Large intestine (tissue), 3 donors: Measurements from ENCODE around the gene STAB1. TPM values are rescaled to one million over a fixed set of nuclear protein-coding genes. Genes with fewer than 3 reads are reported as not detected.

Source experiments
- DNase-seq, 2 donors: peaks; one replicate each; pipeline versions ENCODE4 v3.0.0 to v3.0.0-alpha.2; 2013
- H3K27ac ChIP-seq: one replicate; pipeline ENCODE4 v1.5.1; 2013; ENCODE audit warnings: low read length
- H3K27me3 ChIP-seq: 2 replicates; pipeline ENCODE4 v1.6.1; 2013; ENCODE audit warnings: low read length; ENCODE audit not compliant: control insufficient read depth, insufficient read depth
- H3K36me3 ChIP-seq: 2 replicates; pipeline ENCODE4 v1.6.1; 2013; ENCODE audit warnings: low read length; ENCODE audit not compliant: control insufficient read depth, insufficient read depth
- H3K4me1 ChIP-seq: one replicate; pipeline ENCODE4 v1.6.1; 2013; ENCODE audit warnings: low read length; ENCODE audit not compliant: control insufficient read depth, insufficient read depth
- H3K4me3 ChIP-seq: one replicate; pipeline ENCODE4 v1.5.1; 2013; ENCODE audit warnings: low read length
- H3K9me3 ChIP-seq: one replicate; pipeline ENCODE4 v1.6.1; 2013; ENCODE audit warnings: mild to moderate bottlenecking, low read depth, low read length, moderate library complexity; ENCODE audit not compliant: control insufficient read depth
- WGBS: methylation state at CpG from one replicate; pipeline ENCODE4 v1.1.5; 2013; ENCODE audit warnings: low lambda C conversion rate; ENCODE audit not compliant: insufficient coverage; 5-methylcytosine and 5-hydroxymethylcytosine counted together
- polyA plus RNA-seq: library from polyadenylated mRNA; unstranded; fragments of 120-200 nt; gene quantifications from one replicate; pipeline ENCODE4 v1.2.1, GENCODE V29; 2013

The STAB1 gene
- polyA plus RNA-seq, 1 donor: 43.5 TPM

DNA sequence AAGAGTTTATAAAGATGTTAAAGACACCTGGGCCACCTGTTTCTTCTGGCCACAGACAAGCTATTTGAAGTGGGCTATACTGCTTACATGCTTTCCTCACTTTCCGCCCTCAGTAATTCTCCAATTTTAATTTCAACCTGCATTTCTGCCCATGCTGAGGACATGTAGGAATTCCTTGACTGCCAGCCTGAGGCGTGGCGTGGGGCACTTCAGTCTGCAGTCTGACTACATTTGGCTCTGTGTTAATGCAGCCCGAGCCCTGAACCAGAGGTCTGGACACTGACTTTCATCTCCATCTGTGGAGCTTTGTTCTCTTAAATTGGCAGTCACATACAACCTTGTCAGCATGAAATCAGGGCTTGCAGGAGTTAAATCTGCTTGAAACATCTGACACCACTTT is 49.8 kb downstream of the STAB1 start:
- 86% methylated on average over 1 of the region's 4 CpGs for WGBS

DNA sequence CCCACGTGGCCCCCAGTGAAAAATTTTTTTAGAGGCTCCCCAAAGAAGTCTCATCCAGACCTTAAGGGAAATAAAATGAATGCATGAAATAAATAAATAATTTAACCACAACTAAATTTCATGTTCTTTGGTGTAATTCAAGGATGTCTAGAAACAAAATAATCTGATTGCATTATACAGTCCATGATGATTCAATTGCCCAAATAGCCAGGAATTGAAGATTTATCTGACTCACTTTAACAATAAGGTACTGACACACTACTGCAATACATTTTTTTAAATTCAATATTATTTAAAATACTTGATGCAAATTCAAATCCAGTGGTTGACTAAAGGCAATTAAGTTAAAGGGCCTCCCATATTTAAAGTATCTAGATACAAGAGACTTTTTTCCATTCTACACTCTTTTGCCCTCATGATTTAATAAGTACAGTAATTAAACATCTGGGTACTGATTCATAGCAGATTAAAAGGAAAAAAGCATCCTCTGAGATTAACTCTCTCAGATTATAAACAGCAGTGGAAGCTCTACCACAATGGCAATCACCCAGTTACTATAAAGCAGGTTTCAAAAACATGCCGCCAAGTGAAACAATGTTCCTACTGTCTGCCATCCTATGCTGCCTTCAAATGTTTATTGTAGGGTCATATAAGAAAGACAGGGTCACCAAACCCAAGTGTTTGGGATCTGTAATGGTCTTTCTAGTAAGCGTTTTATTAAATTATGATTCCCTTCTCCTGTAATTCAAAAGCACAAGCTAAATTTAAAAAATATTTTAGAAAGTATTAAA is 51.2 kb downstream of the STAB1 start:
- Histone ChIP-seq H3K27me3 (no peaks in the 10 kb centered on the region), H3K36me3 (peaks cover 38% of the 10 kb centered on the region), H3K9me3 (no peaks in the 10 kb centered on the region), H3K4me1 (no peaks in the 10 kb centered on the region), H3K27ac (no peak overlapping the region), H3K4me3 (no peak overlapping the region)
- no peak for DNase-seq
- 71% methylated on average over 1 of the region's 3 CpGs for WGBS

More for the DNA sequence above, 49.8 kb downstream of the STAB1 start:
- Histone ChIP-seq H3K4me1 (no peaks in the 10 kb centered on the region), H3K9me3 (no peaks in the 10 kb centered on the region), H3K36me3 (peaks cover 32% of the 10 kb centered on the region), H3K4me3 (no peak overlapping the region), H3K27ac (no peak overlapping the region), H3K27me3 (no peaks in the 10 kb centered on the region)
- DNase-seq: no peak

DNA sequence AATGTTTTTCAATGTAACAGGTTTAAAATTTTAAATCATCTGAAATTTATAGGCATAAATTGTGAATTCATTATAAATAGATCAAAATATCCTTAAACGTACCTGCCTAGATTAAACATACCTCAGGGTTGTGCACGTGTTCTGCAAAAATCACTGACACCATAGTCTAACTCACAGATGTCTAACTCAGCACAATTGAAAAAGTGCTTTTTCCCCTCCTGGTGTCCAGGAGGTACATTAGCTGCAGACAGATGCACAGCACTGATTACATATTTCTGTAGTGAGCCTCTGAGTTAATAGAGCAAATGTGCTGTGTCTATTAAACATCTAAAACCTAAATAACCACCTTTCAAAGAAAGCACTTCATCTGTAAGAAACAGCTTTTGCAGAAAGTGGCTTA is 52.0 kb downstream of the STAB1 start:
- no peak for DNase-seq
- Histone ChIP-seq H3K4me3 (no peak overlapping the region), H3K36me3 (peaks cover 45% of the 10 kb centered on the region), H3K27me3 (no peaks in the 10 kb centered on the region), H3K4me1 (no peaks in the 10 kb centered on the region), H3K27ac (no peak overlapping the region), H3K9me3 (no peaks in the 10 kb centered on the region)
- WGBS: no CpG with 5 or more reads among the region's 2 CpGs

DNA sequence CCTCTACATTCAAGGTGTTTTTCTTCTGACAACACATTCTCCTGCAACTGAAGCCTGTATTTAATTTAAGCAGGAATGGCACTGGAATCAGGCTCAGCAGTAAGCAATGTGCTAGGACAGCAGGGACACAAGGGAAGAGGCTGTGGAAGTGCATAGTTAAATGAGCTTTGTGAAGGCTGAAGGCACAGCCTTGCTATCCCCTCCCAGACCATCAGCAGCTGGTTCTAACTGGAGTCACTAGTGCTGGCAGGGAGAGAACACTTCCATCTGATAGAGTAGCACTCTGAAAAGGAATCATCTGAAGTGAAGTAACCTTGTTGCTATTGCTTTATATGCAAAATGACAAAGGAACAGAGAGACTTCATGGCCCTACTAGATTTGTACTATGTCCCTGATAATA is 56.0 kb downstream of the STAB1 start:
- Histone ChIP-seq H3K4me3 (no peak overlapping the region), H3K27me3 (no peaks in the 10 kb centered on the region), H3K27ac (no peak overlapping the region), H3K36me3 (peaks cover 64% of the 10 kb centered on the region), H3K4me1 (no peaks in the 10 kb centered on the region), H3K9me3 (no peaks in the 10 kb centered on the region)
- no peak for DNase-seq

DNA sequence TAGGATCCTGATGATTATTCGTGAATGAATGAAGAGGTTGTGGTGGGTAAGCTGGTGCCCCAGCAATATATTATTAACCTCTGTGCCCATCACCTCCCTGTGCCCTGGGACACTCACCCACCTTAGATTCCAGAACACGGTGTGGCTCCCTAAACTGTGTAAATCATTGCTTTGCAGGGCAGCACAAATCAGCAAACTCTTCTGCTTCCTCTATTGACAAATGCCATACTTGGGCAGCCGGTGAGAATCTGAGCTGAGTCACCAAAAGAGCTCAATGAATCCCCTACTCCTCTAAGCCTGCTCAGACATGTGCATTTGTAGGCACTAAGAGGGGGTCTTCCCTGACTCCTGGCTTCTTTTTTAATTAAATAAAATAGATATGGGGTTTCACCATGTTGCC is 57.0 kb downstream of the STAB1 start:
- Histone ChIP-seq H3K27me3 (no peaks in the 10 kb centered on the region), H3K4me1 (no peaks in the 10 kb centered on the region), H3K36me3 (peaks cover 68% of the 10 kb centered on the region), H3K9me3 (no peaks in the 10 kb centered on the region), H3K4me3 (no peak overlapping the region), H3K27ac (no peak overlapping the region)
- no CpG with 5 or more reads among the region's 3 CpGs for WGBS
- no peak for DNase-seq

DNA sequence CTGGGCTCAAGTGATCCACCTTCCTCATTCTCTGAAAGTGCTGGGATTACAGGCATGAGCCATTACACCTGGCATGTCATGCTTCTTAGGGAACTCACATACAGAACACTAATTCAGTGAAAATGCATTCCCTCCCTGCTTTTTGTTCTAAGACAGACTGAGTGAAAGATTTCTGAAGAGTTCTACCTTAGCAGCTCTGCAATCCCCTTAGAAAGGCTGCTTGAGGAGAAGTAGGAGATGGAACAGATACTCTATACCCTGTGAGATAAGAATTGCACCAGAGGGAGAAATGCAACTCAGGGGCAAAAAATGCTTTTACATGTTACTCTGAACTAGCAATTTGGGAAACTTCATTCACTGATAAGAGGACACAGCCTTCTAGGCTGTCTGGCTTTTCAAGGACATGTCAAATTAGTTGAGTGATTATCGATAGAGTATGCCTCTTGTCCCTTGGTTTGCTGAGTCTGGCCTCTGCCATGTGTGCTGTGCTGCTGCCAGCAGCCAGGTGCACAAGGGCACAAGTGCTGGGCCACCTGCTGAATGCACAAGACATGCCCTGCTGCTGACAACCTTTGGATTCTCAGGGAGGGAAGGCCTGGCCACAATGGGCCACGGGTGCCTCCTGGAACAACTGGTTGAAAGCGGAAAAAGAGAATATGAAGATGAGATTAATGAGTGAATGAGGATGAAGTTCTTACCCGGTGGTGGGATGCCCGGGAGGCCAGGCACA is 59.1 kb downstream of the STAB1 start:
- no peak for DNase-seq
- Histone ChIP-seq H3K9me3 (no peaks in the 10 kb centered on the region), H3K27ac (no peak overlapping the region), H3K27me3 (no peaks in the 10 kb centered on the region), H3K4me1 (no peaks in the 10 kb centered on the region), H3K36me3 (peaks cover 75% of the 10 kb centered on the region), H3K4me3 (no peak overlapping the region)
- 90% methylated on average over 2 of the region's 5 CpGs for WGBS

DNA sequence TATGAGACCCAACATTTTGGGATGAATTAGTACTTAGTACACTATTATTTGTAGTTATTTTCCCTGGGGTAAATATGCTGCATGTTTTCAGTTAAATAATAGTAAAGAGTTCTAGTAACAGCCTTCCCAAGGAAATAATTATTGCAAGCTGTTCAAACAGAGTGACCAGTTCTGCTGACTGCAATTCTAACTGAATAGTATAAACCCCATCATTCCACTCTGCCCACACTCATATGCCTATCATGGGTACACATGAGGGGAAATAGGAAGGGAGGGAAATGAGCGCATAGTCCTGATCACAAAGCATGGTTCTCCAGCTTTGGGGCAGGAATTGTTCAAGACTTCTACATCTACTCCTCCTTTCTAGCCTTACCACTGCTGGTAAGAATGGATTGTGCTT is 59.9 kb downstream of the STAB1 start:
- Histone ChIP-seq H3K4me3 (no peak overlapping the region), H3K9me3 (no peaks in the 10 kb centered on the region), H3K4me1 (no peaks in the 10 kb centered on the region), H3K36me3 (peaks cover 74% of the 10 kb centered on the region), H3K27me3 (no peaks in the 10 kb centered on the region), H3K27ac (no peak overlapping the region)
- no CpG with 5 or more reads among the region's 1 CpG for WGBS
- DNase-seq: no peak

DNA sequence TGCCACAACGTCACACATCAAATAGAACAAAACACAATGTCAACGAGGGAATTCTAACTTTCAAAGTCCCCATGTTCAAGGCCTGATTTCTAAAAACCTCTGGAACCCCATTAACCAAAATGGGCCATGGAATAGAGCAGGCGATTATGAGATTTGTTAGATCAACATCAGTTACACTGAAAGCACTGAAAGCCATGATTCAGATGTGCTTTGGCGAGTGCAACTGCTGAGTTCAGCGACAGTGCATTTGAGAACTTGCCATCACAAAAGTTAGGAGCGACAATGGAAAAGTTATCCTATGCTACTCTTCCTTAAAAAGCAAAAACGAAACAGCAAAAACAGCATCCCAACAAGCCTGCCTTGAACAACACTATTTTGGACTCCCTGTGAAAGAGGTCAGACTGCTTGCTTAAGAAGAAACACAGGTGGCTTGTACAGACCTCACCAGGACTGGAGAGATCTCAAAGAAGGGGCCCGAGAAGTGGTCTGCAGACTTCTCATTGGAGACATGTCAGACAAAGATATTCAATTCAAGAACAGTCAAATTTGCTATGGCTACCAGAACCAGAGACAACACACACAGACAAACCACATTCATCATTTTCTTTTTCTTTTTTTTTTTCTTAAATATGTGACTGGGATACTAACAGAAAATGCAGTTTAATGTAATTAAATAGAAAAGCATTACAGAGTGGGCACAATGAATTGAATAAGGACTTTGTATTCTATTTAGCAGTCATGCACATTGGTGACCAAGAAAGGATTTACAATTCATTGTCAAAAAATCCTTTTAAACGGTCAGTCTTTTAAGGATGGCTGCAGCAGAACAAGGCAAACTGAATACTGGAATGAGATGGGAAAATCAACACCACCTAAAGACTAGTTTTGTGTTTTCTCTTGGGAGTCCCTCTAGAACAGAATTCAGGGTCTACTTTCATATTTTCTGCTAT is 62.1 kb downstream of the STAB1 start:
- WGBS: 100% methylated on average over 2 of the region's 9 CpGs
- DNase-seq: no peak
- Histone ChIP-seq H3K27me3 (no peaks in the 10 kb centered on the region), H3K9me3 (no peaks in the 10 kb centered on the region), H3K36me3 (peaks cover 72% of the 10 kb centered on the region), H3K4me1 (no peaks in the 10 kb centered on the region), H3K27ac (no peak overlapping the region), H3K4me3 (no peak overlapping the region)

DNA sequence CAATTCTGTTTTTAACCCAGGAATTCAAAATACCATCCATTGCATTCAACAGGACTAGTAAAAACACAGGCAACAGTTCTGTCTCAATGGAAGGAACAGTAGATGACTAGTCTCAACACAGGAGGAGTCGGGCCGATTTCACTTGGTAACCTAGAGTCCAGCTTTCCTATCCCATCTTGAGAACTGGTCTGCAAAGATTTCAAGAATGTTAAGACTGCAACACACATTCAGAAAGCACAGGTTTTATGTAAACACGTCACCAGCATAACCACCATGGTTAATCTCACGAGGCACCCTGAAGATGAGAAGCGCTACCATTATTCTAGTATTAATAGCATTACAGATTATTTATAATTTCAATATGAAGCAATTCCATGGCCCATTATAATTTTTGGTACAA is 63.3 kb downstream of the STAB1 start:
- H3K27me3 ChIP-seq: no peaks in the 10 kb centered on the region
- H3K4me1 ChIP-seq: no peaks in the 10 kb centered on the region
- DNase-seq: no peak
- no peak overlapping the region for H3K27ac ChIP-seq
- no peaks in the 10 kb centered on the region for H3K9me3 ChIP-seq
- WGBS: no CpG with 5 or more reads among the region's 5 CpGs
- no peak overlapping the region for H3K4me3 ChIP-seq
- peaks cover 74% of the 10 kb centered on the region for H3K36me3 ChIP-seq

DNA sequence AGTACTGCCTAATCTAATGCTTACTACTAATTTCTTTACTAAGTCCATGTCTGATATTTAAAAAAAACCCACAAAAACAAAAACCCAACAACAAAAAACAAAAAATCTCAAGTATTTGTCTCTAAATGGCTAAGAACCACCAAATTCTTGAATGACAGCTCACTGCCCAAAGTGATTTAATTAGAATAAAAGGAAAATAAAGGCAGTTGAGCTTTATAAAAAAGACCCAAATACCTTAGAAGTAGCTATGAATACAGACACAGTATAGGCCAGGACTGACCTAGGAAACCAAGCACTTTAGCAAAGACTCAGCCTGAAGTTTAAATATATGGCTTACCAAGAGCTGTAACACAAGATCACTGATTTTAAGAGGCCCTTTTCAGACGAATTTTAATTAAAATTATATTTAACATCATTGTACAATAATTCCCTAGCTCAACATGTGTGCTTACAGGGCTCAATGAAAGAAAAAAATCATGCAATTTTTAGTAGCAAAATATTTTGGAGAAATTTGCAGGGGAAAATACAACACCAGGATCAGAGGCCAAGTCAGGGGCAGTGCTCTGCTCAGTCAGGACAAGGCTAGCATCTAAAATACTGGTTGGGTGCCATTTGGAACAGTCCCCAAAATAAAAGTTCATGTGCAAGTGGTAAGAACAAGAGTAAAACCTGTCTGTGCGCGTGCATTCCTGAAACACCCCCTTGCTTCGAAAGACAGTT is 66.0 kb downstream of the STAB1 start:
- no peaks in the 10 kb centered on the region for H3K27me3 ChIP-seq
- H3K4me1 ChIP-seq: no peaks in the 10 kb centered on the region
- H3K4me3 ChIP-seq: no peak overlapping the region
- no peaks in the 10 kb centered on the region for H3K9me3 ChIP-seq
- 17% methylated on average over 1 of the region's 4 CpGs for WGBS
- no peak overlapping the region for H3K27ac ChIP-seq
- no peak for DNase-seq
- H3K36me3 ChIP-seq: peaks cover 68% of the 10 kb centered on the region
